GM19239 (cell line): ENCODE data around the gene NKAIN2.
"Not testable (repeated sequence)": the region's sequence is repeated elsewhere in the genome, so short reads cannot be mapped to it uniquely, and the experiment has no call there.

ENCODE experiments used
- DNase-seq: peaks from one replicate; pipeline ENCODE4 v3.0.0; 2011; ENCODE audit warnings: low spot score; ENCODE audit not compliant: insufficient read length
- FAIRE-seq: peaks from 2 replicates; lab custom pipeline; 2011; peaks lifted over from hg19 to GRCh38; lab: Jason Lieb, UNC

The NKAIN2 gene

DNA sequence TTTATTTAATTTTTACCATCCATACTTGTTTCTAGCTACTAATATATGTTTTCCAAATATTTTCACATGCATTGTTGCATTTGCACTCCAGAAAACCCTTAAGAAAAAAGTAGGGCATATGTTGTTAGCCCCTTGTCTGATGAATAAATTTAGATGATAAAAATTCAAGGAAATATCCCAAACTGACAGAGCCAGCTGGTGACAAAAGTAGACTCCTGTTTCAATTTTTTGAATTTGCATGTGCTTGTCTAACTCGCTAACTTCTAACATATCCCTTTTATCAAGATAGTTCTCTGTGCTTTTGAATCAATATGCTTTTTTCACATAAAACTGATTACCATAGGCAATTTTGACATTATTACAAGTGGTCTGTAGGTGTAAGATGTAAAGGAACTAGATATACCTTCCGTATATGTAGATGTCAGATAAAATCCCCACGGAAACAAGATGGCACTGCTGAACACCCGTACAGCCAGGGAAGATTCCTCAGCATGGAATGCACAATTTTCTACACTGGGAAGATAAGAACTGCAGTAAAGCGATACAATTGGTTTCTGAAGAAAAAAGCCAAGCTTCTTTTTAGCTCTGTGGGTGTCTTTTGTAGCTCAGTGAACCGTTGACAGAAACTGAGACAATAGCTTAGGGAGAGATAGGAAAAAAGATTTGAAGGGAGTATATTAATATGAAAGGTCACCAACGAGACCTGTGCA lies 721.0 kb downstream of the NKAIN2 start:
- no peak for DNase-seq
- no peak for FAIRE-seq

DNA sequence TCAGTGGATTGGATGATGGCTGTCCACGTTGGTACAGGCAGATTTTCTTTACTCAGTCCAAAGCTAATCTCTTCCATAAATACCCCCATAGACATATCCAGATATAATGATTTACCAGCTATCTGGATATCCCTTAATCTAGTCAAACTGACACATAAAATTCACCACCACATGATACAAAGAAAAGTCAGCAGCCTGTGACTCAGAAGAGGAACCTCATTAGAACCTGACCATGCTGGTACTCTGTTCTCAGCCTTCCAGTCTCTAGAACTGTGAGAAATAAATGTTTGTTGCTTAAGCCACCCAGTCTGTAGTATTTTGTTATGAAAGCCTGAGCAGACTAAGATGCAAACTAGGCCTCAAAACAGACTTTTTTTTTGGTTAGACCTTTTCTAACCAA lies 727.3 kb downstream of the NKAIN2 start:
- FAIRE-seq (no peak), DNase-seq (no peak)

DNA sequence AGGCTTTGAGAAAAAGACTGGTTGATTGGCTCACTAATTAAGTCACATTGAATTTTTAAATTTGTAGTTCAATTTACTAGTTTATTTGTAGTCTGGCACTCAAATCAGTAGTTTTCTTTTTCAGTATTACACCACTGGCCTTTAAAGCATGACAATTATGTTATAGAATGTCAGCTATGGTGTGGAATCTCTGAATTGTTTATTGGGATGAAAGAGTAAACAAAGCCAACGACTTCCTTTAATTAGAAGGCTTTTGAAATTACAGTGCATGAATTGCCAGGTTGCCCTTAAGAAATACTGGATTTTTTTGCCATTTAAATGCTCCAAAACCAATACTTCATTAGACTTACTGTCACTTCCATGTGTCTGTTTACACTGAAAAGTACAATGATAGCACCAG lies 731.6 kb downstream of the NKAIN2 start:
- no peak for FAIRE-seq
- DNase-seq = no peak

DNA sequence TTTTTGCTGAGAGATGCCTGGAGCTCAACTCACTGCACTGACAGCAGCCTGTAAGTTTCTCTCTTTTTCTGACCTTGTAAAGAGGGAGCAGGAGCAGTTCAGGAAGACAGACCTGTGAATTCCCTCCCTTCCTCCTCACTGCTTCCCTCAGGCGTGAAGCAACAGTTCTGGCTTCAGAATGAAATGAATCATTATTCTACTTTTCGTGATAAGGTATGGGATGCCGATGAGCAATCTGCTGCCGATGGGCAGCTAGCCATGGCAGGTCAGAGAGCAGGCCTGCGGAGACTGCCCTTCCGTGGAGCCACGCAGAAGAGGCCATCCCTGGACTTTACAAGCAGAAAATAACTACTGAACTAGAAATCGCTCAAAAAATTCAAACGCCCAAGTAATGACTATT lies 732.1 kb downstream of the NKAIN2 start:
- no peak for DNase-seq
- no peak for FAIRE-seq

DNA sequence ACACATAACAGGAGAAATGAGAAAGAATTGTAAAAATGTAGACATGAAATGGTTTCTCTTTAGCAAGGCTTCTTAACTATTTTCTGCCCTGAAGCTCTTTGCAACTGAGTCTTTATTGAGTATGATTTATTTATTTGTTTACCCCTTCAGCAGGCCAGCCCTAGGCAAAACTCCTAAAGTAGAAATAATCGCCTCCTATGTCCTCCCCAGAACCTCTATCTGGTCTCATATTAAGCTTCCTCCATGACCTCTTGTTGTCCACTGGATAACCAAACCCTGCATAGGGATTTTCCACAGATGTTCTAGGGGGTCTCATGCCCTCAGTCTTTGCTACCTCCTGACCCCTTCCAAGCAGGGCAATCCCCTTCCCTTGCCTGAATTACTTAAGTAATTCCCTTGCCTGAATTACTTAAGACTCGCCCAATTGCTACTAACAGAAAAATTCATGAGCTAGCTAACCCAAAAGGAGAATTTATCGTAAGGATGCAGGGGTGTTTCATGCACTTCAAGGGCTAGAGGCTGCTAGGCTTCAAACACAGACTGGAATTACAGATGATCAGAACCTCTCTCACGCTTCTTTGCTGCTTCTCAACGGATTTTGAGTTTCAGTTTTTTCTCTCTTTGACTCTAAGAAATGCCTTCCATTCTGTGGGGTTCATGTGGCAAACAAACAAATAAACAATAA lies 732.6 kb downstream of the NKAIN2 start:
- FAIRE-seq (no peak), DNase-seq (no peak)

DNA sequence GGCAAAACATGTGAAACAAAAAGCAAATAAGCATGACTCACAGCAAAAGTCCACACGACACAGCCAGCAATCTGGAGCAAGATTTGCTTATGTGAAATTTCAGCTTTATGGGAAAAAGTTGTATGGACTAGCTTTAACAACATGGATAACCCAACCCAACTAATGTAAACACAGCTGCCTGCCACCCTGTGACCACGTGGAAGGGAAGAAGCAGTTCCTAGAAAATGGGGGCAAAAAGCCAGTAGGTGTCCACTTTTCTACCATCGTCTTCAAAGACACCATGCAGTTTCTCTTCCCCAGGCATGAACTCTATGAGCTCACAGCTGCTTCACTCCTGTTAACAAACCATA lies 733.2 kb downstream of the NKAIN2 start:
- DNase-seq (no peak), FAIRE-seq (no peak)

DNA sequence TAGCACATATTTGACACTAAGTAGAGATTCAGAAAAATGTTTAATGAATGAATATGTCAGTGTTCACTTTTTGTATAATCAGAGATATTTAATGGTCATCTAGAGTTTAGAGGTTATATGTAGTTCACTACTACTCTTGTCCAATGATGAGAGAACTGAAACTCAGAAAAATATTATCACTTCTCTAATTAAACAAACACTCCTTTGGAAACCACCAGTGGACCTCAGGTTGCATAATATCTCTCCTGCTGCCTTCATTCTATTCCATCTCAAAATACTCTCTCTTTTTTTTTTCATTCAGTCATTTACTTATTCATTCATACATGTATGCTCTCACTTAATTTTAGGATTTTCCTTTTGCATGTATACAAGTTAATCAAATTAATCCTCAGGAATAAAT lies 735.4 kb downstream of the NKAIN2 start:
- DNase-seq = no peak
- FAIRE-seq = no peak

DNA sequence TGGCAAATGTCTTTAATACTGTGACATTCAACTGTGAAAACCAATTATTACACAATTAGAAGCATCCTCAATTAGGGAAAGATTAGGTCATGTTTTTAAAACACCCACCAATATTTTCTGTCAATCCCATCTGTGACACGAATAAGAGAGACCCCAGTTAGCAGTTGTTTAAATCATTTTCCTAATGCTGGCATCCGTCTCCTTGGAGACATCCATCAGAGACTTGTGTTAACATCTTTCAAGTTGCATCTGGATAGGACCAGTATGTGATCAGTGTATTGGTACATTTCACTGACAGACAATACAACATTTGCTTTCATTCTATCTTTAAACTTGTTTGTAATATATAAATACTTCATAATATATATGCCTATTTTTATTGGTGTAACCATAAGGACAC lies 737.9 kb downstream of the NKAIN2 start:
- FAIRE-seq (no peak), DNase-seq (no peak)

DNA sequence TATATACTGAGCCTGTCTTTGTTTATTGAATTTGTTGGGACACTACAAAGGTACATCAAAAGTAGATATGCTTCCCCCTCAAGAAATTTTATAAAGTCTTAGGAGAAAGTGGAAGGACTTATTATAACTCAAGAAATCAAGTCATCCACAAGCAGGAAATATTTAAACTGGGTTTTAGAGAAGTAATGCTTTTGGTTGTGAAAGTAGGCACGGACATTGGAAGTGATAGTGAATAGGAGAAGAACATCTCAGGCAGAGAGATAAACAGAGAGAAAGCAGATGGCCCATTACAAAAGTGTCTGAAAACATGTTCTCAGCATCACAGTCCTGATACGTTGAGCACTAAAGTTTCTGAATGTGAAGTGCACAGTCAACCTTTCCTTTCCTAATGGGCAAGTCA lies 742.9 kb downstream of the NKAIN2 start:
- FAIRE-seq (no peak), DNase-seq (no peak)

DNA sequence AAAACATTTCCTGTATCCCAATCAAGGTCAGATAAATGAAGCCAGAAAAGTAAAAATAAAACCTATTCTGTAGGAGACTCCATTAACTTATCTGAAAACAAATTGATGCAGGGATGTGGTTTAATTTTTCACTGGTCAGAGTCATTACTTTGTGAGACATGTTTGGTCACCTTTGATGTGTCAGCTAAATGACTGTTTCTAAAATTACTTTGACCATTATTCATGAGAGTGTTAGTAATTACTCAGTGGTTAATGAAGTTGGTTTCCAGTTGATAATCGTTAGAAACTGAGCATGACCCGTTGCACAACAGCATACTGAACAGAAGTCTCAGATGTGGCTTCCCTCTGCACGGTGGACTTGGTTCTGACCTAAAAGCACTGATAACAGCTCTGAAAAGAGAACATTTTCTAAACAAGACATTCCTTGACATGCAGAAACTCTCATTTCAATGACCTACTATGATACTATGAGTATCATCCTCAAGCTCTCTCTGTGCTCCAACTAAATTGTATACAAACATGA lies 748.1 kb downstream of the NKAIN2 start:
- no peak for FAIRE-seq
- no peak for DNase-seq

DNA sequence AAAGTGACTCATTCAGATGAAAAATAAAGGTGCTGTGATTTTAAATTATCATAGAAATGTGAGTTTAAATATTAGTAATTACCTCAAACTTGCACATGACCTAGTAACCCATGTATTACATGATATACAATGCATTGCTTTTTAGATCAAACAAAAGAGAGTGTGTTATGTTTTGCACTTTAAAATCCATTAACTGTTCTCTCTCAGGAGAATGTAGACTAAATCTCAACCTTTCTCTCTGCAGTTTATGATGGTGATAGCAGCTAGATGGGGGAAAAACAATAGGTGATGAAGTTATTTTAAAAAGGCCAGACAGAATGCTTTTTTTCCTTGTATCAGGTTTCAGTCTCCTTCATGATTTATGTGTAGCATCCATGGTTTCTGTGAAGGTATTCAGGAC lies 754.2 kb downstream of the NKAIN2 start:
- FAIRE-seq = no peak

DNA sequence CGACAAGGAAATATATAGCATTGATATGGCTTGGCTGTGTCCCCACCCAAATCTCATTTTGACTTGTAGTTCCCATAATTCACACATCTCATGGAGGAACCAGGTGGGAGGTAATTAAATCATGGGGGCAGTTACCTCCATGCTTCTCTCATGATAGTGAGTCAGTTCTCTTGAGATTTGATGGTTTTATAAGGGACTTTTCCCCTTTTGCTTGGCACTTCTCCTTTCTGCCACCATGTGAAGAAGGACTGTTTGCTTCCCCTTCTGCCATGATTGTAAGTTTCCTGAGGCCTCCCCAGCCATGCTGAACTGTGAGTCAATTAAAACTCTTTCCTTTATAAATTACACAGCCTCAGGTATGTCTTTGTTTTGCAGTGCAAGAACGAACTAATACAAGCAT lies 756.4 kb downstream of the NKAIN2 start:
- FAIRE-seq, DNase-seq: not testable (repeated sequence)

More for the DNA sequence above, 754.2 kb downstream of the NKAIN2 start:
- DNase-seq = no peak

DNA sequence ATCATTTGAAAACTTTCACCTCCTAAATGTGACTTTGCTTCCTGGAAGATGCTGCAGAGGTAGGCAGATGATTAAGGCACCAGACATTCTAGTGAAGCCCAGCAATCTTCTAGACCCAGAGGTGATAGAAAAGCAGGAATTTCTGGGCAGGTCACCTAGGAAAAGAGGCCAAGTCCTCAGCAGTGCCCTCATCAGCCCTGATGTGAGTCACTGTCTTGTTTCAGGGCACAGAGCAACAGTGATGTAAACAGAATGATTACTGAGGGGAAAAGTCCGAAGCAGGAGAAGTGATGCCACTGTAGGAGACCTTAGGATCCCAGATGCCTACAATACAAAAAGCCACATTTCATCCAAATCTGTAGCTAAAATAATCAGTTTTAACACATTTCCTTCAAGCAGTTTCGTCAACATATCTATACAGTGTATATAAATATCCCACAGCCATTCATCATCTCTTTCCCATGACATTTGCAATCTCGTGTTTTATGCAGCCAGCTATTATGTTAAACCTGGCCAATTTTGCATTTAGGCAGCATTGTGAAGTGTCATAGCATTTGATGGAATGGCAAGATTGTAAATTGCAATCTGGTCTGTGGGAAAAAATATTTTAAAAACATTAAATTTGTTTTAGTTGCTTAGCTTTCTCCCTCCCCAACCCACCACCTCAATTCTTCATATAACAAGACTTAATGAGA lies 757.4 kb downstream of the NKAIN2 start:
- no peak for FAIRE-seq
- no peak for DNase-seq

DNA sequence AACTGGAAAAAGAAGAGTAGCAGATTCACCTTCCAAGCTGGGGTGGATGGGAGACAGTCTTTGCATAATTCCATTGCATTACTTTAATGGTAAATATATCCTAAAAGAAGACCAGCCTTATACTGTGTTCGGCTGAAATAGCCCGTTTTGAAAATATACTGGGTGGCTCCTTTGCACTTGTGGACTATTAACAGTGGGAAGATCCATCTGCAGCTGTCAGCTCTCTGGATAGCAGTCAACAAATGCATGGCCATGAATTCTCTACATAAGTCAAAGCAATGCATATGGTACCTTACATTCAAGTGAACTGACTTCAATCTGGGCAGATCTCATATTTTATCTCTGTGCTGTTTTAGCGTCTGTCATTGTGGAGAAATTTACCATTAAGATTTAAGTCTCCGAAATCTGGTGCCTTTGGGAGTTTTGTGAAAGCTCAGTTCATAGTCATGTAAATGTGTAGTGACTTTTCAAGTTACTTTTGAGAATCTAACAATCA lies 758.0 kb downstream of the NKAIN2 start:
- DNase-seq (no peak), FAIRE-seq (no peak)

DNA sequence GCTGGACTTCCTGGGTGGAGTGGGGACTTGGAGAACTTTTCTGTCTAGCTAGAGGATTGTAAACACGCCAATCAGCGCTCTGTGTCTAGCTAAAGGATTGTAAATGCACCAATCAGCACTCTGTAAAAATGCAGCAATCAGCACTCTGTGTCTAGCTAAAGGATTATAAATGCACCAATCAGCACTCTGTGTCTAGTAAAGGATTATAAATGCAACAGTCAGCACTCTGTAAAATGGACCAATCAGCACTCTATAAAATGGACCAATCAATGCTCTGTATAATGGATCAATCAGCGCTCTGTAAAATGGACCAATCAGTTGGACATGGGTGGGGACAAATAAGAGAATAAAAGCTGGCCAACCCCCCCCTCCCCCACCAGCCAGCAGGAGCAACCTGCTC lies 760.5 kb downstream of the NKAIN2 start:
- DNase-seq, FAIRE-seq: not testable (repeated sequence)

DNA sequence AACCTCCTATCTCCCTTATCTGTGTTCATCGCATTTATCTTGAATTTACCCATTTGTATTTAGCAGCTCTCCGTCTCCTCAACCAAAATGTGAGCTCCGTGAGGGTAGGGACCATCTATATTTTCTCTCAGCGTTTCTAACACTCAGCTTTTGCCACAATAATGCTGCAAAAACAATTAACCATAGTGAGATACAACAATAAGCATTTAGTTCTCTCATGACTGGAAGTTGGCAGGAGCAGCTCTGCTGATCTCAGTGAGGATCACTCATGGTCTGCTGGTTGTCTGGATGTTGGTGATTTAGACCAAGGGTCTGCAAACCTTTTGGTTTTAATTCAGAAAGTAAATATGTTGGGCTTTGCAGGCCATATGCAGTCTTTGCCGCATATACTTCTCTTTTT lies 763.7 kb downstream of the NKAIN2 start:
- no peak for FAIRE-seq
- DNase-seq = no peak

DNA sequence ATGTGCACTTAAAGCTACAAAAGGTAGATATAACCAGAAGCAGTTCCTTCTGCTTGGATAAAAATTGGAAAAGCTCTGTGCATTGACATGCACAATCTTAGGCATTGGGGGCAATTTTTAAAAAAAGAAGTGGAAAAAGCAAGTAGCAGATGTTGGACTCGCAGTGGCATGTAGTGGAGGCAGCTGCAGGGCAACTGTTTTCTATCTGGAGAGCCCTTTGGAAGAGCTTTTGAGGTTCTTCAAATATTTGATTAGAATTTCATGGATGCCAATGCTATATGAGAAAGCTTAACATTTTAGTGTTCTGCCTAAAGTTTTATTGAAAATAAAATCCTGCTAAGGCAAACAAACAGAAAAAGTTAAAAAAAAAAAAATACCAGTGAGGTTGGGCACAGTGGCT lies 770.3 kb downstream of the NKAIN2 start:
- DNase-seq = no peak
- FAIRE-seq = no peak

DNA sequence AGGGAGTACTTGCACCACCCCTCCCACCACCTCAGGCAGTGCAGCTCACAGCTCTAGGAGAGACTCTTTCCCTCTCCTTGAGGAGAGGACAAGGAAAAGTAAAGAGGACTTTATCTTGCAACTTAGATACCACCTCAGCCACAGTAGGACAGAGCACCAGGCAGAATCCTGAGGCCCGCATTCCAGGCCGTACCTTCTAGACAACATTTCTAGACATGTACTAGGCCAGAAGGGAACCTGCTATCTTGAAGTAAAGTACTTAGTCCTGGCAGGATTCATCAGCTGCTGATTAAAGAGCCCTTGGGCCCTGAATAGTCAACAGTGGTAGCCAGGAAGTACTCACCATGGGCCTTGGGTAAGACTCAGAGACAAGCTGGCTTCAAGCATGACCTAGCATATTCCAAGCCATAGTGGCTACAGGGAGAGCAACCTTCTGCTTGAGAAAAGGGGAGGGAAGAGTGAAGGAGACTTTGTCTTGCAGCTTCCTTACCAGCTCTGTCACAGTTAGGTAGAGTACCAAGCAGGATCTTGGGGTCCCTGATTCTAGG lies 774.1 kb downstream of the NKAIN2 start:
- DNase-seq (no peak), FAIRE-seq (no peak)

DNA sequence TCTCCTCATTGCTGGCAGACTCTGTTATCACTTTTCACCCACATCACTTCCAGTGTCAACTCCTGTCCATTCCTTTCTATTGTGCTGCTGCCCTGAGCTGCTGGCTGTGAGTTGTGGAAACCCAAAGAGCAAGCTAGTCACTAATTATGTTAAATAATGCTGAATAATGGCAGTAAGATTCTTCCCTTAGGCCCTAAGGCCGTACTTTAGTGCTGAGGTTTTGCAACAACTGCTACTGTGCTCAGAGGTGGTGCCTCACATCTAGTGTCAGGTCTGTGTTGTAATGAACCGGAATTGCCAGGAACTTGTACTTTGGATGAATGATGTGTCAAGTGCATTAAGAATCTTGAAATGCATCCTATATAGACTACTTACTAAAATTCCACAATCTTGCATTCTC lies 786.3 kb downstream of the NKAIN2 start:
- FAIRE-seq = no peak
- no peak for DNase-seq

DNA sequence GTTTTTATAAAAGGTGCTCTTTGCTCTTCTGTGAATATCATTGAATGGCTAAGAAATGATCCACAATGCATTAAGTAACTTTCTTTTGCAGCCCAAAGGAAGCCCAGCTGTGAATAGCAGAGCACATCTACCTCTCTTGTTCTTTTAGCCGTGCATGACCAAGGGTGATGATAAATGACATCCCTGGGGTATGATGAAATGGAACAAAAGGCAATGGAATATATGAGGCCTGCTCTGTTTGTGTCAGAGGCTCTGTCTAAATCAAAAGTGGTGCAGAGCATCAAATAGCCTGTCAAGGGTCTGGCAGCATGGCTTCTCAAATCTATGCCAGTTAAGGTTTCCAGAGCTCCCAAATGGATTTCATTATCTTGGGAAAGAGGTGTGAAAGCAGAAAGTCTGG lies 796.0 kb downstream of the NKAIN2 start:
- no peak for FAIRE-seq
- DNase-seq = no peak

DNA sequence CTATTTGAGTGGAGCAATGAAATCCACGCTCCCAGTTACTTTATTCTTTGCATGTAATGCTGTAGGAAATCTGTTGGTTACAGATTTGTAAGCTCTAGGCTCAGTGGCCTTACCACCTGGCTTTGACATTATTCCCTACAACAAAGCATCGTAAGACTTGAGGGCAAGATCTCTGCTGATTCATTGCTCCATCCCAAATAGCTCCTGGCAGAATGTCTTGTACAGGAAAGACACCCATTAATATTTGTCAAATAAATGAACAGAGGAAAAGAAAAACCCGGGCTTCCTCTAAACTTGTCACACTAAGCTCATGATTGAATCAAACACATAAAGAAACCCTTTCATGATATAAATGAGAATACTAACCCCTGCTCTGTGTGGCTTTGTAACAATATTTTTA lies 801.1 kb downstream of the NKAIN2 start:
- DNase-seq = no peak
- no peak for FAIRE-seq
